ENCODE measurements around the gene ARHGAP27.
A peak's percentile ranks its signal among the peaks of the same experiment; 100 is the strongest.
"Not testable (repeated sequence)": the region's sequence is repeated elsewhere in the genome, so short reads cannot be mapped to it uniquely, and the experiment has no call there.

Gene ARHGAP27

DNA sequence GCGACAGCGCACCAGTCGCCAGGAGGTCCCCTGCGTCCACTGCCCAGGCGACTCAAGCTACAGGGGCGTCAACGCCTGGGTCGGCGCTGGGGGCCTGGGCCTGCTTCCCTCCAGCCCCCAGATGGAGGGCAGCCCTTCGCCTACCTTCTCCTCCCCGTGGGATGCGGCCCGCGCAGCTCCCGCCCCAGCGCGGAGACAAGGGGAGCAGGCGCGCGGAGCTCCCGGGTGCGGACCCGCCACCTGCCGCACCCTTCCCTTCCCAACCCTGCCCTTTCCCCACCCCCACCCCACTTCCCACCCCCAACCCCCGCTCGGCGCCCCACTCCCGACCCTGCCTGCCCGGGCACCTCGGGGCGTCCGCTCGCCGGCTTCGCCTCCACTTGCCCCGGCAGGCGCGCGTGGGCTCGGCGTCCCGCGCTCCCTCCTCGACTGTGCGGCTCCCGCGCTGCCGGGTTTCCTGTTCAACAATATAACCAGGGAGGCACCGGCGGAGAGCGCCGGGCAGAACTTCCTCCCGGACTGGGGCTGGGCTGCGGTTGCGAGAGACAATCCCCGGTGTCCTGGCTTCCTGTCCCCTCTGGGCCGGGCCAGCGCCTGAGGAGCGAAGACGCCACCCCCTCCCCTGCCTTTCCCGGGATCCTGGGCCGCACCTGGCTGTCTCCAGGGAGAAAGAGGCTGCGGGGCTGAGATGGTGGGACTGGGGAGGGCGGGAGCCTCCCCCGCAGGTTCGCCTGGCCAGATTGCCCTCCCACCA lies at the start of gene ARHGAP27:
TSS of gene ARHGAP27 (minus strand) at position 466 of the 754 bp plus-strand sequence. CDS start 2,591 bp downstream, outside the sequence.
- peak; percentile 53 for DNase-seq

DNA sequence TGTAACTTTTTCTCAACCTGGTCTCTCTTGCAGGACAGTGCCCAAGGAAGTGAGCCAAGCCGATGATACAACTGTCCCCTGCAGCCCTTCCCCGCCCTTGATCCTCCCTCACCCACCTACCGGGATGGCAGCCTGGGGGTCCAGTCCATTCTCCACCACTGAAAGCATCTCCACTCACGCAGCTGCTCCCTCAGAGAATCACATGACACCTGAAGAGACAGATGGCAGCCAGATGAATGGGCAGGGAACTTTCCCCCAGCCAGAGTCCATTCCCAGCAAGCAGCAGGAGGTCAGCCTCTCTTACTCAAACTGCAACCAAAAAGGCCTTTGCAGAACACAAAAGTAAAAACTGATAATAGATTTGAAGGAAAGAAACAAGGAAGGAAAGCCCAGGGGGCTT lies 49.6 kb upstream of the ARHGAP27 start:
- DNase-seq: not testable (repeated sequence)

- DNase-seq: not testable (repeated sequence)
These were observed 42.8 kb upstream of the ARHGAP27 start for GRCh38 chr17:45475436-45475835.

GRCh38 chr17:45472249-45472648 lies 39.6 kb upstream of the ARHGAP27 start:
- DNase-seq: not testable (repeated sequence)

- DNase-seq: not testable (repeated sequence)
These were observed 36.5 kb upstream of the ARHGAP27 start for GRCh38 chr17:45469204-45469563.

DNA sequence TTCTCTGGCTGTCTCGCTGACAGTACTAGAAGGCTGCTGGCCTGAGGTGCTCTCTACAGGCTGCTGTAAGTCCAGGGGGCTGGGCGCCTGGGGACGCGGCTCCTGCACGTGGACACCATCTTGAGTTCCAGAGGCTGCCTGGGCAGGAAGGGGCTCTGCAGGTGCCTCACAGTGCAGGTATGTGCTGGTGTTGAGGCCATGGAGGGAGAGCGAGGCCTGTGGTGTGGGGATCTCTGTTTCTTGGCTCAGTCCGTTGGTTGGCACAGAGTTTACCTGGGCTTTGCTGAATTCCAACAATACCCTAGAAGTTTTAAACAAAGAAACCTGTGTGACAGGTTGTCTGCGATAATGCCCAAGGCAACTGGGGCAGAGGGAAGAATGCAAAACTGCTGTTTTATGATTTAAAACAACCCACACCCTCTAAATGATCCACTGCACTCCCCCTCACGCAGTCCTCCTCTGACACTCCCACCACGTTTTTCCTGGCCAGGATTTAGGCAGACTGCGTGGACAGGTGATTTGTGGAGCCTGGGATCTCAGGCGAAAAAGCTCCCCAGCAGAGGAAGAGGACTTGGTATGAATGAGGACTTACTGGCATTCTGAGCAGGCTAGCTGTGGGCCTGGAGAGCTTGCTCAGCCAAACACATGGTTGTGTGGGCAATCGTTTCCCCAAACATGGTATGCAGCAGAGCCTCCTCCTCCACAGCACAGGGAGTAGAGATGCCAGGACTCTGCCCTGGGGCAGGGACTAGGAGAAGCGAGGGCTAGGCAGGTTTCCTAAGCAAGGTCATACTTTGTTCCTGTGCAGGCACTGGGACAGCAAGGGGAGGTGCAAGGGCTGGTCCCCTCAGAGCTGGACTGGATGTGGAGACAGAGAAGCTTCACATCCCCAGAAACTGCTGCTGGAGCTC lies 35.9 kb upstream of the ARHGAP27 start:
- DNase-seq: not testable (repeated sequence)

- DNase-seq: peak; percentile 26
These were observed 29.1 kb upstream of the ARHGAP27 start for GRCh38 chr17:45461524-45462327.

DNA sequence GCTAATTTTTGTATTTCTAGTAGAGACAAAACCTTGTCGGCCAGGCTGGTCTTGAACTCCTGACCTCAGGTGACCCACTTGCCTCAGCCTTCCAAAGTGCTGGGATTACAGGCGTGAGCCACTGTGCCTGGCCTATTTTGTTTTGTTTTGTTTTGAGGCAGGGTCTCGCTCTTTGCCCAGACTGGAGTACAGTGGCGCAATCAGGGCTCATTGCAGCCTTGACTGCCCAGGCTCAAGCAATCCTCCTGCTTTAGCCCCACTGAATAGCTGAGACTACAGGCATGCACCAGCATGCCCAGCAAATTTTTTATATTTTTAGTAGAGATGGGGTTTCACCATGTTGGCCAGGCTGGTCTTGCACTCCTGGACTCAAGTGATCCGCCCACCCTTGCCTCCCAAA lies 27.8 kb upstream of the ARHGAP27 start:
- DNase-seq: not testable (repeated sequence)

GRCh38 chr17:45454341-45454740 lies 21.7 kb upstream of the ARHGAP27 start:
- DNase-seq: not testable (repeated sequence)

- not testable (repeated sequence) for DNase-seq
These were observed 21.1 kb upstream of the ARHGAP27 start for GRCh38 chr17:45453731-45454130.

GRCh38 chr17:45453225-45453534 lies 20.5 kb upstream of the ARHGAP27 start:
- not testable (repeated sequence) for DNase-seq

GRCh38 chr17:45452329-45453224 lies 19.9 kb upstream of the ARHGAP27 start:
- DNase-seq: not testable (repeated sequence)

GRCh38 chr17:45451660-45452059 lies 19.0 kb upstream of the ARHGAP27 start:
- DNase-seq: not testable (repeated sequence)

- no peak for DNase-seq
These were observed 18.5 kb upstream of the ARHGAP27 start for GRCh38 chr17:45451131-45451530.

GRCh38 chr17:45449708-45450329 lies 17.1 kb upstream of the ARHGAP27 start:
- DNase-seq: not testable (repeated sequence)

DNA sequence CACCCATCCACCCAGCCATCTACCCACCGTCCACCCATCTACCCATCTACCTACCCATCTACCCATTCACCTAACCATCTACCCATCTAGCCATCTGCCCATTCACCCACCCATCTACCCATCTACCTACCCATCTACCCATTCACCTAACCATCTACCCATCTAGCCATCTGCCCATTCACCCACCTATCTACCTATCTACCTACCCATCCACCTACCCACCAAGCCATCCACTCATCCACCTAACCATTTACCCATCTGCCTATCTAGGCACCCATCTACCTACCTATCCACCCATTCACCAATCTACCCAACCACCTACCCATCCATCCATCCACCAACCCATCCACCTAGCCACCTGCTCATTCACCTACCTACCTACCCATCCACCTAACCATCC lies 16.6 kb upstream of the ARHGAP27 start:
- not testable (repeated sequence) for DNase-seq

GRCh38 chr17:45448483-45448882 lies 15.8 kb upstream of the ARHGAP27 start:
- DNase-seq: not testable (repeated sequence)

GRCh38 chr17:45448066-45448465 lies 15.4 kb upstream of the ARHGAP27 start:
- not testable (repeated sequence) for DNase-seq

GRCh38 chr17:45447650-45448049 lies 15.0 kb upstream of the ARHGAP27 start:
- DNase-seq: not testable (repeated sequence)

- DNase-seq: not testable (repeated sequence)
These were observed 14.4 kb upstream of the ARHGAP27 start for GRCh38 chr17:45446872-45447625.
